BJ (cell line): ENCODE results near the gene U2SURP. TPM values are rescaled to one million over a fixed set of nuclear protein-coding genes. Genes with fewer than 3 reads are reported as not detected.

Experiments
- CTCF ChIA-PET: fragments of 350-600 bp; formaldehyde crosslinking; extraction: SDS; loops from one replicate; lab custom pipeline; 2021; ENCODE audit warnings: antibody characterized with exemption, inconsistent platforms; lab: Yijun Ruan, JAX
- POLR2A ChIA-PET: fragments of 300-600 bp; sonication (Branson Sonifier 250); formaldehyde crosslinking; extraction: SDS; loops from one replicate; lab custom pipeline; 2021; ENCODE audit warnings: antibody characterized with exemption; lab: Charles Lee
- DNase-seq: peaks from one replicate; pipeline ENCODE4 v3.0.0-alpha.2; 2011; ENCODE audit warnings: low read depth
- H3K27me3 ChIP-seq: 2 replicates; pipeline ENCODE4 v1.6.0; 2011; ENCODE audit warnings: low read length; ENCODE audit not compliant: control insufficient read depth, insufficient read depth
- H3K36me3 ChIP-seq: 2 replicates; pipeline ENCODE4 v1.5.1; 2011; ENCODE audit warnings: low read length; ENCODE audit not compliant: control insufficient read depth, insufficient read depth
- H3K4me3 ChIP-seq: 2 replicates; pipeline ENCODE4 v1.5.1; 2011; ENCODE audit warnings: low read depth, mild to moderate bottlenecking, control low read depth, low read length
- CTCF ChIP-seq: IDR thresholded peaks from 2 replicates; pipeline ENCODE4 v1.5.1; 2011; ENCODE audit warnings: low read depth, mild to moderate bottlenecking, control low read depth, inconsistent platforms, low read length, moderate library complexity; ENCODE audit not compliant: insufficient read depth
- polyA plus RNA-seq: library from polyadenylated mRNA; depleted of rRNA; stranded (reverse); fragments of >200 nt; gene quantifications from 2 replicates; pipeline ENCODE4 v1.2.3, GENCODE V29; 2011

The U2SURP gene
- polyA plus RNA-seq, 1 experiment, result 22.6 TPM

- Histone ChIP-seq H3K27me3 (peaks cover 2% of the 10 kb centered on the region; the same call in 1 of the 2 replicates), H3K36me3 (no peaks in the 10 kb centered on the region), H3K4me3 (no peak overlapping the region)
- ChIA-PET CTCF (no interaction called here), POLR2A (no interaction called here)
- TF ChIP-seq CTCF, result no peak
- DNase-seq, result no peak
Measured at GRCh38 chr3:143090976-143091837, 89.8 kb downstream of the U2SURP start.

GRCh38 chr3:143092191-143092590 lies 90.8 kb downstream of the U2SURP start:
- H3K36me3 ChIP-seq, result no peaks in the 10 kb centered on the region
- DNase-seq, result no peak
- CTCF ChIA-PET, result no interaction called here
- H3K27me3 ChIP-seq, result peaks cover 2% of the 10 kb centered on the region; the same call in 1 of the 2 replicates
- no peak overlapping the region for H3K4me3 ChIP-seq
- no peak for TF ChIP-seq CTCF
- POLR2A ChIA-PET, result no interaction called here

GRCh38 chr3:143095813-143096212 lies 94.4 kb downstream of the U2SURP start:
- no peaks in the 10 kb centered on the region; the same call in 1 of the 2 replicates for H3K27me3 ChIP-seq
- no peak overlapping the region for H3K4me3 ChIP-seq
- no peak for TF ChIP-seq CTCF
- no peak for DNase-seq
- ChIA-PET POLR2A (no interaction called here), CTCF (no interaction called here)
- no peaks in the 10 kb centered on the region for H3K36me3 ChIP-seq

- H3K4me3 ChIP-seq, result no peak overlapping the region
- no peak for DNase-seq
- CTCF ChIA-PET, result no interaction called here
- no peaks in the 10 kb centered on the region; the same call in 1 of the 2 replicates for H3K27me3 ChIP-seq
- POLR2A ChIA-PET, result no interaction called here
- no peaks in the 10 kb centered on the region for H3K36me3 ChIP-seq
- TF ChIP-seq CTCF, result no peak
Measured at GRCh38 chr3:143098032-143098764, 96.8 kb downstream of the U2SURP start.

GRCh38 chr3:143099210-143099609 lies 97.8 kb downstream of the U2SURP start:
- H3K36me3 ChIP-seq, result no peaks in the 10 kb centered on the region
- no peak for DNase-seq
- TF ChIP-seq CTCF, result no peak
- CTCF ChIA-PET, result no interaction called here
- POLR2A ChIA-PET, result no interaction called here
- H3K27me3 ChIP-seq, result no peaks in the 10 kb centered on the region; the same call in 1 of the 2 replicates
- H3K4me3 ChIP-seq, result no peak overlapping the region
